ENCODE data around the gene CGNL1. TPM values are rescaled to one million over a fixed set of nuclear protein-coding genes. Genes with fewer than 3 reads are reported as not detected.

CGNL1 gene
- total RNA-seq, 1 donor from 2014 or later, result 0.11 TPM

DNA sequence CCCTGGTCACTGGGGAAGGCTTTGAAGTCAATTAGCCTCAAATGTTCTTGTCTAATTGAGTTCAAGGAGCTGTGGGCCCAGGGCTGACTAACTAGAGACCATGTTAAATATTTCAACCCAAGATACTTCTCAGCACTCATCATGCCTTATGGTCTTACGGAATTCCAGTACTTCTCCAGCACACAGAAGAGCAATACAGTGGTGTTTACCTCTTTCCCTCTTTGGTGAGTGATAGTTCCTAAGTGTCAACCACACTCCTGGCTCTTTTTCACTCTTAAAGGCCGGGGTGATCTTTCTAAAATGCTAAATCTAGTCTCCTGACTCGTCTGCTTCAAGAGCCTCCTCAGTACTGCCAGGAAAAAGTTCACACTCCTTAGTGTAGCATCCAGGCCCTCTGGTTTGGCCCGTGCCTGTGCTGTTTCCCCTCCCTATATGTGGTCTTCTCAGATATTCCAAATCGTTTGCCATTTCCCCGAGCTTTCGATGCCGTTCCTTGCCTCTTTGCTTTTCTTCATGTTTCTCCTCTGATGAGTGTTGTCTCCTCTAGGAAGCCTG, 220.1 kb downstream of the CGNL1 start:
- no peak overlapping the region for H3K27ac Mint-ChIP-seq

GRCh38 chr15:57596978-57597377, 220.7 kb downstream of the CGNL1 start:
- H3K36me3 Mint-ChIP-seq (ENCODE audit: low read depth), result no peaks in the 10 kb centered on the region
- H3K4me3 Mint-ChIP-seq, result no peak overlapping the region
- intact Hi-C loops (cut with micrococcal nuclease), result no loop called here
- DNase-seq (no peak), ATAC-seq (ENCODE audit: low read depth) (no peak)
- H3K27me3 Mint-ChIP-seq, result peaks cover 2% of the 10 kb centered on the region
- no peak overlapping the region for H3K27ac Mint-ChIP-seq
- ChIA-PET POLR2A (no interaction called here), CTCF (interaction anchor here (0.5 kb wide), 1 partner anchor 280 kb away, joined by 3 read pairs; no protein-coding TSS in a partner anchor)
- H3K4me1 Mint-ChIP-seq, result peaks cover 8% of the 10 kb centered on the region
- no peaks in the 10 kb centered on the region for H3K9me3 Mint-ChIP-seq
- no peak for TF ChIP-seq CTCF (IDR thresholded peaks at IDR 0.05)

More for the DNA sequence above, 220.1 kb downstream of the CGNL1 start:
- POLR2A ChIA-PET, result no interaction called here
- H3K4me1 Mint-ChIP-seq, result peaks cover 10% of the 10 kb centered on the region
- no peak for ATAC-seq (ENCODE audit: low read depth)
- no peaks in the 10 kb centered on the region for H3K9me3 Mint-ChIP-seq
- no peaks in the 10 kb centered on the region for H3K36me3 Mint-ChIP-seq (ENCODE audit: low read depth)
- H3K27me3 Mint-ChIP-seq, result peaks cover 1% of the 10 kb centered on the region
- H3K4me3 Mint-ChIP-seq, result no peak overlapping the region
- no peak for TF ChIP-seq CTCF (IDR thresholded peaks at IDR 0.05)
- CTCF ChIA-PET, result no interaction called here
- intact Hi-C loops (cut with micrococcal nuclease), result no loop called here
- no peak for DNase-seq

GRCh38 chr15:57597431-57597830, 221.1 kb downstream of the CGNL1 start:
- intact Hi-C loops (cut with micrococcal nuclease), result no loop called here
- Mint-ChIP-seq H3K4me3 (no peak overlapping the region), H3K4me1 (peaks cover 5% of the 10 kb centered on the region), H3K36me3 (ENCODE audit: low read depth) (no peaks in the 10 kb centered on the region), H3K27me3 (peaks cover 2% of the 10 kb centered on the region), H3K27ac (no peak overlapping the region), H3K9me3 (no peaks in the 10 kb centered on the region)
- TF ChIP-seq CTCF (IDR thresholded peaks at IDR 0.05), result no peak
- DNase-seq (no peak), ATAC-seq (ENCODE audit: low read depth) (no peak)
- POLR2A ChIA-PET, result no interaction called here
- CTCF ChIA-PET, result no interaction called here

DNA sequence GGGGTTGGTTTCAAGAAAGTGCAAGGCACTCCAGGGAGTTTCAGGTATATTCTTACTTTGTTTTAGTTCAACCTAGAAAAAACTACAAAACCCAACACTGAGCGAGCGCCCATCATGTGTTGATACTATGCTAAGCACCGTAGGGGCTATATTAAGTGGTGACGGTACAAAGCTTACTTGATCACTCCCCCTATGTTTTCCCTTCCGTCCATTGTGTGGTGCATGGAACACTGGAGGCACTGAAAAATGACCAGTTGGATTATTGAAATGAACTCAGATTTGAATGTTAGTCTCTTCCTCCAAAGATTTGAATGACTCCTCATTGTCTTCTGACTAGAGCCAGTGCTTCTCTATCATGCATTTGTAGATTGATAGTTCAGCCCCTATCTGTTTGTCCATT, 222.0 kb downstream of the CGNL1 start:
- no peak for TF ChIP-seq CTCF (IDR thresholded peaks at IDR 0.05)
- Mint-ChIP-seq H3K27ac (no peak overlapping the region), H3K27me3 (peaks cover 3% of the 10 kb centered on the region), H3K4me3 (no peak overlapping the region), H3K4me1 (no peaks in the 10 kb centered on the region), H3K9me3 (no peaks in the 10 kb centered on the region), H3K36me3 (ENCODE audit: low read depth) (no peaks in the 10 kb centered on the region)
- DNase-seq (no peak), ATAC-seq (ENCODE audit: low read depth) (no peak)
- POLR2A ChIA-PET, result no interaction called here
- CTCF ChIA-PET, result no interaction called here
- intact Hi-C loops (cut with micrococcal nuclease), result no loop called here

DNA sequence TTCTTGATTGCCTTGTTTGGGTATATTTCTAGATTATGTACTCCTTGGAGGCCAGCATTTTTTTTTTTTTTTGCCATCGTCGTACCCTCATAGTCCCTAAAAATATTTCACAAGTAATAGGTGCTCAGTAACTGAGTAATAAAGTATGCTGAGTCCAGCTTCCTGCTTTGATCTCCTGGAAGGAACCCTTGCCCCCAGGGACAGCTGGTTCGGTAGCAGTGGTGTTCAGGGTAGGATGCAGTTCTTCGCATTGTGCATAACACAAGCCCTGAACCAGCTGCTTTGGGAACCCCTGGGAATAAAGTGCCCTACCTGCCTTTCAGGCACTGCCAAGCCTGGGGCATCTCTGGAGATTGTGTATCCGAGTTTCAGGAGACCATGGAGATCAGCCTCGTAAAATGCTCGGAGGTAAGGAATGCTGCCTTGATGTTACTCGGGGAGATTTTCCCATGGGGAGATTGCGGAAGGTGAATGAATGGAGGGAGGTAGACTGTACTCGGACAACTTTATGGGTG, 223.0 kb downstream of the CGNL1 start:
- DNase-seq (no peak), ATAC-seq (ENCODE audit: low read depth) (no peak)
- Mint-ChIP-seq H3K4me3 (no peak overlapping the region), H3K36me3 (ENCODE audit: low read depth) (no peaks in the 10 kb centered on the region), H3K4me1 (no peaks in the 10 kb centered on the region), H3K27me3 (peaks cover 4% of the 10 kb centered on the region), H3K9me3 (no peaks in the 10 kb centered on the region), H3K27ac (no peak overlapping the region)
- TF ChIP-seq CTCF (IDR thresholded peaks at IDR 0.05), result no peak
- ChIA-PET POLR2A (interaction anchor here (0.6 kb wide), 1 partner anchor 107 kb away, joined by 3 read pairs; the partner anchor contains the start of gene POLR2M), CTCF (interaction anchor here (1.1 kb wide), 1 partner anchor 38 kb away, joined by 3 read pairs; no protein-coding TSS in a partner anchor)
- intact Hi-C loops (cut with micrococcal nuclease), result no loop called here

Measured in activated B cell treated with CpG ODN at 0.5 μM for 24 hours (primary cell).